Naive thymus-derived CD4-positive, alpha-beta T cell (primary cell): ENCODE measurements around the gene MZT2B. TPM values are rescaled to one million over a fixed set of nuclear protein-coding genes. Genes with fewer than 3 reads are reported as not detected.
"Not testable (repeated sequence)": the region's sequence is repeated elsewhere in the genome, so short reads cannot be mapped to it uniquely, and the experiment has no call there.

Experiments used
- ATAC-seq: fragments of 150-1000 bp; cut with Tn5 transposase; 2 replicates; pipeline ENCODE4 v1.10.0; 2021; ENCODE audit warnings: mild to moderate bottlenecking, moderate library complexity
- CTCF ChIA-PET: fragments of 350-600 bp; sonication (Branson Sonifier 250); formaldehyde crosslinking; loops from one replicate; lab custom pipeline; 2021; ENCODE audit warnings: antibody characterized with exemption; lab: Charles Lee
- POLR2A ChIA-PET: fragments of 350-600 bp; sonication (Branson Sonifier 250); formaldehyde crosslinking; loops from one replicate; lab custom pipeline; 2021; ENCODE audit warnings: antibody characterized with exemption, inconsistent platforms; lab: Charles Lee
- DNase-seq, 9 donors: peaks; one replicate each; pipeline versions ENCODE4 v3.0.0 to v3.0.0-alpha.2; 2020 to 2022; ENCODE audit warnings: mixed read lengths in 1 of 9
- H3K27ac ChIP-seq: one replicate; pipeline ENCODE4 v1.7.0; 2013; ENCODE audit warnings: mild to moderate bottlenecking, low read depth, low read length, moderate library complexity
- H3K27me3 ChIP-seq, 2 donors: one replicate each; pipeline ENCODE4 v1.7.0; 2013; ENCODE audit warnings: low read length in 2 of 2, mild to moderate bottlenecking in 2 of 2, moderate library complexity in 2 of 2; ENCODE audit not compliant: control insufficient read depth in 2 of 2, insufficient read depth in 2 of 2
- H3K36me3 ChIP-seq, 3 experiments: 1 replicate in 2 of 3; 2 replicates in 1 of 3; pipeline ENCODE4 v1.7.0; 2013; ENCODE audit warnings: low read length in 3 of 3, mild to moderate bottlenecking in 3 of 3, moderate library complexity in 1 of 3; ENCODE audit not compliant: insufficient read depth in 3 of 3, control insufficient read depth in 2 of 3
- H3K4me1 ChIP-seq, 2 donors: one replicate each; pipeline ENCODE4 v1.7.0; 2013; ENCODE audit warnings: low read length in 2 of 2, mild to moderate bottlenecking in 2 of 2, moderate library complexity in 1 of 2; ENCODE audit not compliant: control insufficient read depth in 2 of 2, insufficient read depth in 2 of 2
- H3K4me3 ChIP-seq: 2 replicates; pipeline ENCODE4 v1.7.0; 2013; ENCODE audit warnings: mild to moderate bottlenecking, low read length
- H3K9me3 ChIP-seq, 3 experiments: 1 replicate in 2 of 3; 2 replicates in 1 of 3; pipeline ENCODE4 v1.7.0; 2013; ENCODE audit warnings: low read length in 3 of 3; ENCODE audit not compliant: control insufficient read depth in 2 of 3
- H3K27ac Mint-ChIP-seq, 9 donors: one replicate each; pipeline ENCODE4 v1.8.0; 2020 to 2022; ENCODE audit warnings: mixed read lengths in 9 of 9, mild to moderate bottlenecking in 8 of 9, moderate library complexity in 5 of 9, inconsistent platforms in 2 of 9
- H3K27me3 Mint-ChIP-seq, 5 donors: one replicate each; pipeline ENCODE4 v1.8.0; 2021 to 2022; ENCODE audit warnings: mixed read lengths in 5 of 5, mild to moderate bottlenecking in 1 of 5
- H3K36me3 Mint-ChIP-seq, 5 donors: one replicate each; pipeline ENCODE4 v1.8.0; 2020 to 2022; ENCODE audit warnings: mixed read lengths in 5 of 5, mild to moderate bottlenecking in 3 of 5, inconsistent platforms in 1 of 5
- H3K4me1 Mint-ChIP-seq, 7 donors: one replicate each; pipeline ENCODE4 v1.8.0; 2020 to 2022; ENCODE audit warnings: mixed read lengths in 7 of 7, mild to moderate bottlenecking in 3 of 7, inconsistent platforms in 1 of 7
- H3K4me3 Mint-ChIP-seq, 10 donors: one replicate each; pipeline ENCODE4 v1.8.0; 2020 to 2022; ENCODE audit warnings: mild to moderate bottlenecking in 10 of 10, mixed read lengths in 10 of 10, moderate library complexity in 6 of 10, inconsistent platforms in 2 of 10
- H3K9me3 Mint-ChIP-seq, 11 donors: one replicate each; pipeline ENCODE4 v1.8.0; 2020 to 2022; ENCODE audit warnings: mixed read lengths in 11 of 11, mild to moderate bottlenecking in 4 of 11, inconsistent platforms in 1 of 11, moderate library complexity in 1 of 11
- intact Hi-C, 2 donors: fragments of 100-400 bp; cut with micrococcal nuclease; formaldehyde crosslinking; loops; one replicate each; pipeline ENCODE4 v1.15.1; 2023
- polyA plus RNA-seq, 2 donors: library from polyadenylated mRNA; unstranded; fragments of 300-500 nt; fragmentation: Illumina TruSeq; gene quantifications; one replicate each; pipeline ENCODE4 v1.2.3, GENCODE V29; 2021
- total RNA-seq, 6 experiments: library from RNA in 5 of 6; stranded (reverse) in 5 of 6; gene quantifications; 1 replicate in 5 of 6; 2 replicates in 1 of 6; pipeline ENCODE4 v1.2.3 and lab custom pipeline; 2021 to 2026

Gene MZT2B
- total and polyA plus RNA-seq, 7 experiments from 2014 or later, result 180 to 323 (median 227) TPM

- CTCF ChIA-PET, H3K27me3 Mint-ChIP-seq: not testable (repeated sequence)
Observed at GRCh38 chr2:130203150-130203549, 21.1 kb downstream of the MZT2B start.

GRCh38 chr2:130207051-130207450 lies 25.0 kb downstream of the MZT2B start:
- CTCF ChIA-PET, H3K36me3 ChIP-seq, H3K4me1 ChIP-seq, H3K36me3 Mint-ChIP-seq, DNase-seq, H3K9me3 ChIP-seq, H3K27me3 ChIP-seq, H3K4me3 Mint-ChIP-seq, H3K27ac Mint-ChIP-seq, ATAC-seq, H3K4me3 ChIP-seq, H3K4me1 Mint-ChIP-seq, POLR2A ChIA-PET, H3K27ac ChIP-seq, H3K9me3 Mint-ChIP-seq, intact Hi-C loops: not testable (repeated sequence)
- peaks cover 4 to 14% (median 12%) of the 10 kb centered on the region in 5 donors for H3K27me3 Mint-ChIP-seq

More at GRCh38 chr2:130203150-130203549, 21.1 kb downstream of the MZT2B start:
- H3K9me3 Mint-ChIP-seq, H3K27me3 ChIP-seq, H3K4me1 ChIP-seq, H3K4me3 ChIP-seq, H3K36me3 Mint-ChIP-seq, ATAC-seq, H3K4me1 Mint-ChIP-seq, DNase-seq, H3K27ac Mint-ChIP-seq, H3K36me3 ChIP-seq, H3K27ac ChIP-seq, H3K4me3 Mint-ChIP-seq, intact Hi-C loops, H3K9me3 ChIP-seq, POLR2A ChIA-PET: not testable (repeated sequence)

- H3K27ac ChIP-seq, intact Hi-C loops, H3K27me3 ChIP-seq, H3K36me3 ChIP-seq, H3K4me3 Mint-ChIP-seq, H3K4me1 Mint-ChIP-seq, POLR2A ChIA-PET, H3K9me3 Mint-ChIP-seq, CTCF ChIA-PET, DNase-seq, H3K4me3 ChIP-seq, H3K9me3 ChIP-seq, H3K4me1 ChIP-seq, H3K27ac Mint-ChIP-seq, H3K36me3 Mint-ChIP-seq, ATAC-seq: not testable (repeated sequence)
- peaks cover 13 to 37% (median 29%) of the 10 kb centered on the region in 5 donors for H3K27me3 Mint-ChIP-seq
Observed at GRCh38 chr2:130219147-130219546, 37.1 kb downstream of the MZT2B start.

DNA sequence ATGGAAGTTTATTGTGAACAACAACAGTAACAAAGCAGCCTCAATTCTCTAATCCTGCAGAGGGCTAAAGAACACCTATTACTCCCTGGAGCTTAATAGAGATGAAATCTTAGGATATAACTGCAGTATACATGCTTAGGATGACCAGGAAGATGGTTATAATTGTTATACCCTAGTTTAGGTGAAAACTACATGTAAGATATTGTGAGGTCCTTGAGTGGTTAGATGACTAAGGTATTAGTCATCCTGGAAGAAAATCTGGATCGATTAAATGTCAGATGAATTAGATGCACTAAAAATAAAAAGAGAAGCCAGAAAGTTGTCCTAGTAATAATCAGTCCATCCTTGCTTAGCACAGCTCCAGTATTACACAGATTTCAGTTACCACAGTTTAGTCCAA lies 38.4 kb downstream of the MZT2B start:
- H3K36me3 ChIP-seq, POLR2A ChIA-PET, H3K36me3 Mint-ChIP-seq, CTCF ChIA-PET, H3K4me3 ChIP-seq, H3K9me3 Mint-ChIP-seq, H3K27ac Mint-ChIP-seq, H3K27ac ChIP-seq, H3K9me3 ChIP-seq, H3K4me1 ChIP-seq, intact Hi-C loops, H3K4me3 Mint-ChIP-seq, H3K4me1 Mint-ChIP-seq, DNase-seq, ATAC-seq, H3K27me3 ChIP-seq: not testable (repeated sequence)
- H3K27me3 Mint-ChIP-seq, result peaks cover 9 to 29% (median 21%) of the 10 kb centered on the region in 5 donors

DNA sequence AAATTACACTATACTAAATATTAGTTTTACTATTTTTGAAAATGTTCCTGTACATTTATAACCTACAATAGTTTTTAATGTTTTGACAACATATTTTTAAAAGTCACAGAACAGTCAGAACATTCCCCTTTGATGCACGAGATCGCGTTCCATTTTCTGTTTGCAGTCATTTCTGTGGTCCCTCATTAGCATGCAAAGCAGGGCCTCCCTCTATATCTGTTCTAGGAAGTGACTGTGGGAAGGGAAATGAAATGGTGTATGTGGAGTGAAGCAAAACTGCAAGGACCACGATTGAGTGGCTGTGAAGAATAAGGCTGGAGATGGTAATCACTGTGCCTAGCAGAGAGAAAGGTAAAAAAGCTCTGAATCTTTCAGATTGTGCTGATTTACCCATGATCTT lies 40.5 kb downstream of the MZT2B start:
- CTCF ChIA-PET, H3K9me3 ChIP-seq, H3K9me3 Mint-ChIP-seq, DNase-seq, H3K36me3 ChIP-seq, intact Hi-C loops, H3K4me3 ChIP-seq, H3K27ac Mint-ChIP-seq, H3K27me3 ChIP-seq, H3K36me3 Mint-ChIP-seq, POLR2A ChIA-PET, H3K4me1 Mint-ChIP-seq, H3K4me1 ChIP-seq, ATAC-seq, H3K27ac ChIP-seq: not testable (repeated sequence)
- peak overlapping the region in 1 of 10 donors; percentile 23 for H3K4me3 Mint-ChIP-seq
- H3K27me3 Mint-ChIP-seq, result peaks cover 5 to 18% (median 7%) of the 10 kb centered on the region in 5 donors

DNA sequence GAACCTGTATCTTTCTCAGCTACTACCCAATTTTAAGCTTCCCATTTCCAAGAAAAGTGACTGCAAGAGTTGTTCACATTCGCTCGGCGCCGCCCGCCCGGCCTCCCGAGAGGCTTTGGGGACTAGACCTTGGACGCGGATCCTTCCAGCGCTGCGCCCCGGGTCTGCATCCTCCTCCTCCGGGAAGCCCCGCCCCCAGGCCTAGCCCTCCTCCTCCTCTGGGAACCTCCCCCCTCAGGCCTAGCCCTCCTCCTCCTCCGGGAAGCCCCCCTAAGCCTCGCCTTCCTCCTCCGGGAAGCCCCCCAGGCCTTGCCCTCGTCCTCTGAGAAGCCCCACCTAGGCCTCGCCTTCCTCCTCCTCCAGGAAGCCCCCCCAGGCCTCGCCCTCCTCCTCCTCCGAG lies 45.9 kb downstream of the MZT2B start:
- H3K27ac ChIP-seq, ATAC-seq, H3K4me1 Mint-ChIP-seq, H3K4me3 ChIP-seq, POLR2A ChIA-PET, H3K4me3 Mint-ChIP-seq, H3K9me3 ChIP-seq, DNase-seq, H3K36me3 Mint-ChIP-seq, H3K27me3 ChIP-seq, intact Hi-C loops, H3K9me3 Mint-ChIP-seq, H3K4me1 ChIP-seq, CTCF ChIA-PET, H3K36me3 ChIP-seq, H3K27ac Mint-ChIP-seq: not testable (repeated sequence)
- peaks cover 3 to 21% (median 8%) of the 10 kb centered on the region in 5 donors for H3K27me3 Mint-ChIP-seq

- ATAC-seq, H3K36me3 ChIP-seq, H3K9me3 Mint-ChIP-seq, CTCF ChIA-PET, H3K36me3 Mint-ChIP-seq, H3K4me1 Mint-ChIP-seq, H3K27ac Mint-ChIP-seq, H3K27me3 ChIP-seq, H3K9me3 ChIP-seq, H3K4me1 ChIP-seq, H3K4me3 ChIP-seq, H3K27ac ChIP-seq, DNase-seq, POLR2A ChIA-PET: not testable (repeated sequence)
- intact Hi-C loops, result loop anchor here in 1 of 2 donors (1.0 kb wide), 2 partner anchors 47 to 114 kb away; partner anchors contain the start of genes IMP4 and SMPD4
- Mint-ChIP-seq H3K27me3 (peaks cover 3 to 21% (median 8%) of the 10 kb centered on the region in 5 donors), H3K4me3 (peak overlapping the region in 1 of 10 donors; percentile 20)
Observed at GRCh38 chr2:130228467-130229160, 46.6 kb downstream of the MZT2B start.
